ENCODE results near the gene CCDC180. TPM values are rescaled to one million over a fixed set of nuclear protein-coding genes. Genes with fewer than 3 reads are reported as not detected.

Gene CCDC180
- total and polyA plus RNA-seq, 9 of the 15 experiments (the other 6 are each of a cell fraction or from before 2014, with no cell fraction given), result 0.56 to 4.2 (median 2.5) TPM

- TF ChIP-seq ELK3 (CRISPR knock-in tag; IDR thresholded peaks at IDR 0.05) (no peak), MLX (CRISPR knock-in tag; conservative IDR thresholded peaks at IDR 0.05) (no peak), ZKSCAN1 (IDR thresholded peaks at IDR 0.05; ENCODE audit: low read depth, low read length) (no peak), SMARCC2 (IDR thresholded peaks at IDR 0.05; ENCODE audit: low read depth) (no peak), ZNF445 (CRISPR knock-in tag; IDR thresholded peaks at IDR 0.05; ENCODE audit: low read depth) (no peak), PRMT5 (CRISPR knock-in tag; IDR thresholded peaks at IDR 0.05) (no peak), CREBBP (IDR thresholded peaks at IDR 0.05; ENCODE audit: low read depth, low read length) (no peak), TEAD1 (CRISPR knock-in tag; IDR thresholded peaks at IDR 0.05) (no peak), ZNF449 (CRISPR knock-in tag; IDR thresholded peaks at IDR 0.05) (no peak), POLR3A (IDR thresholded peaks at IDR 0.05; ENCODE audit: borderline replicate concordance, extremely low read depth, insufficient read depth, insufficient read length) (no peak), GABPB2 (CRISPR knock-in tag; conservative IDR thresholded peaks at IDR 0.05) (no peak), NFE2 (IDR thresholded peaks at IDR 0.05; ENCODE audit: low read depth) (no peak; the same call in 1 of the 2 replicates), KDM1A (IDR thresholded peaks at IDR 0.05) (no peak), ZNF124 (CRISPR knock-in tag; IDR thresholded peaks at IDR 0.05) (no peak), ZNF75A (CRISPR knock-in tag; IDR thresholded peaks at IDR 0.05) (no peak), GABPA (tag; conservative IDR thresholded peaks at IDR 0.05; ENCODE audit: low read depth) (no peak), ETV5 (CRISPR knock-in tag; IDR thresholded peaks at IDR 0.05; ENCODE audit: low read depth) (0 out of 2 replicates have a peak, but pooled peaks have one; percentile 44), GTF2A2 (tag; IDR thresholded peaks at IDR 0.05) (no peak), CGGBP1 (CRISPR knock-in tag; IDR thresholded peaks at IDR 0.05) (no peak), PTBP1 (IDR thresholded peaks at IDR 0.05; ENCODE audit: low read depth, low read length) (no peak)
- TF ChIP-seq, protein P1, sequence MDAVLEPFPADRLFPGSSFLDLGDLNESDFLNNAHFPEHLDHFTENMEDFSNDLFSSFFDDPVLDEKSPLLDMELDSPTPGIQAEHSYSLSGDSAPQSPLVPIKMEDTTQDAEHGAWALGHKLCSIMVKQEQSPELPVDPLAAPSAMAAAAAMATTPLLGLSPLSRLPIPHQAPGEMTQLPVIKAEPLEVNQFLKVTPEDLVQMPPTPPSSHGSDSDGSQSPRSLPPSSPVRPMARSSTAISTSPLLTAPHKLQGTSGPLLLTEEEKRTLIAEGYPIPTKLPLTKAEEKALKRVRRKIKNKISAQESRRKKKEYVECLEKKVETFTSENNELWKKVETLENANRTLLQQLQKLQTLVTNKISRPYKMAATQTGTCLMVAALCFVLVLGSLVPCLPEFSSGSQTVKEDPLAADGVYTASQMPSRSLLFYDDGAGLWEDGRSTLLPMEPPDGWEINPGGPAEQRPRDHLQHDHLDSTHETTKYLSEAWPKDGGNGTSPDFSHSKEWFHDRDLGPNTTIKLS (IDR thresholded peaks at IDR 0.05; ENCODE audit: borderline replicate concordance, low read depth), result no peak
- TF ChIP-seq, protein P2, sequence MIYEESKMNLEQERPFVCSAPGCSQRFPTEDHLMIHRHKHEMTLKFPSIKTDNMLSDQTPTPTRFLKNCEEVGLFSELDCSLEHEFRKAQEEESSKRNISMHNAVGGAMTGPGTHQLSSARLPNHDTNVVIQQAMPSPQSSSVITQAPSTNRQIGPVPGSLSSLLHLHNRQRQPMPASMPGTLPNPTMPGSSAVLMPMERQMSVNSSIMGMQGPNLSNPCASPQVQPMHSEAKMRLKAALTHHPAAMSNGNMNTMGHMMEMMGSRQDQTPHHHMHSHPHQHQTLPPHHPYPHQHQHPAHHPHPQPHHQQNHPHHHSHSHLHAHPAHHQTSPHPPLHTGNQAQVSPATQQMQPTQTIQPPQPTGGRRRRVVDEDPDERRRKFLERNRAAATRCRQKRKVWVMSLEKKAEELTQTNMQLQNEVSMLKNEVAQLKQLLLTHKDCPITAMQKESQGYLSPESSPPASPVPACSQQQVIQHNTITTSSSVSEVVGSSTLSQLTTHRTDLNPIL (CRISPR knock-in tag; IDR thresholded peaks at IDR 0.05), result no peak
Measured at GRCh38 chr9:97280755-97281330, 26.6 kb upstream of the CCDC180 start (continued).

Data from K562 (cell line).